Measurements from ENCODE around the gene OLFML2B. TPM values are rescaled to one million over a fixed set of nuclear protein-coding genes. Genes with fewer than 3 reads are reported as not detected.

OLFML2B gene
- total RNA-seq, 2 donors from 2014 or later, result 32.2 to 46.6 TPM

GRCh38 chr1:161981735-161982506 is 41.7 kb downstream of the OLFML2B start:
- Histone ChIP-seq H3K9me3 (no peaks in the 10 kb centered on the region), H3K4me3 (no peak overlapping the region), H3K27me3 (replicated peaks; ENCODE audit: insufficient read depth) (no peaks in the 10 kb centered on the region), H3K36me3 (peaks cover 11% of the 10 kb centered on the region), H3K27ac (no peak overlapping the region), H3K4me1 (ENCODE audit: control insufficient read depth in 1 of 2, low read depth in 2 of 2) (peaks cover 0 to 11% of the 10 kb centered on the region in 2 donors)
- DNase-seq (ENCODE audit: low spot score) (no peak), ATAC-seq (ENCODE audit: insufficient number of reproducible peaks, low FRiP score, low read depth) (no peak)
- TF ChIP-seq CTCF (IDR thresholded peaks at IDR 0.05), result no peak

GRCh38 chr1:161981126-161981525 is 42.5 kb downstream of the OLFML2B start:
- no peaks in the 10 kb centered on the region for H3K9me3 ChIP-seq
- no peaks in the 10 kb centered on the region for H3K27me3 ChIP-seq (replicated peaks; ENCODE audit: insufficient read depth)
- DNase-seq (ENCODE audit: low spot score), result no peak
- H3K4me3 ChIP-seq, result no peak overlapping the region
- ATAC-seq (ENCODE audit: insufficient number of reproducible peaks, low FRiP score, low read depth), result no peak
- peaks cover 0 to 3% of the 10 kb centered on the region in 2 donors for H3K4me1 ChIP-seq (ENCODE audit: control insufficient read depth in 1 of 2, low read depth in 2 of 2)
- no peak for TF ChIP-seq CTCF (IDR thresholded peaks at IDR 0.05)
- H3K27ac ChIP-seq, result peak overlapping the region in 1 of 2 donors; percentile 11
- peaks cover 11% of the 10 kb centered on the region for H3K36me3 ChIP-seq

DNA sequence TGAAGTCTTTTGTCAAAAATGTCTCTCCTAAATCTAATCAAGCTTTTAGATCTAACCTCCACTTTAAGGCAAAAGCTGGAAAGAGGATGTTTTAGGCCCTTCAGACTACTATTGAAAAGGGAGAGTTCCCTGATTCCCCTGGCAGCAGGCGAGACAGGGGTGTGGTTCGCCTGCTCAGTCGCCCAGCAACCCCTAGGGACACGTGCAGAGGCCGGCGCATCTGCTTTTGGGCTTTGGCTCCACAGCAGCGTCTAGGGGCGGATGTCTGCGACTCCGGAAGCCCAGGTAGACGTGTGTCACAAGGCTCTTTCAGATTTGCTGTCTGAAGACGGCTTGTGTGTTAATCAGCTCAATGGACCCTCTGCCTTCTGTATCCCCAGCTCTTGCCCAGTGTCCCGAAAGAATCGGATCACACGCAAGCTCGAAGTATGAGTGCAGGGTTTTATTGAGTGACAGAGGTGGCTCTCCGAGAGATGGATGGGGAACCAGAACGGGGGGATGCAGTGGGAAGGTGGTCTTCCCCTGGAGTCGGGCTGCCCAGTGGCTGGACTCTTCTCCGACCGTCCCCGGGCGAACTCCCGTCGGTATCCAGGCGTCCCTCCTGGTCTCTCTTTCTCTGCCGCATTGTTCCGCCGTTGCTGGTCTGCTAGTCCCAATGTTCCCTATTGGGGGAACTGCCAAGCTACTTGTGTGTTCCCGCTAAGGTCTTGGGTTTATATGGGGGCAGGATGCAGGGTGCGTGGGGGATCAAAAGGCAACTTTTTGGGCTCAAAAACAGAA is 45.5 kb downstream of the OLFML2B start:
- Histone ChIP-seq H3K27ac (no peak overlapping the region), H3K36me3 (no peaks in the 10 kb centered on the region), H3K27me3 (replicated peaks; ENCODE audit: insufficient read depth) (no peaks in the 10 kb centered on the region), H3K4me1 (ENCODE audit: control insufficient read depth in 1 of 2, low read depth in 2 of 2) (peaks cover 9 to 22% of the 10 kb centered on the region in 2 donors), H3K4me3 (no peak overlapping the region), H3K9me3 (no peaks in the 10 kb centered on the region)
- TF ChIP-seq CTCF (IDR thresholded peaks at IDR 0.05), result no peak
- no peak for DNase-seq (ENCODE audit: low spot score)
- no peak for ATAC-seq (ENCODE audit: insufficient number of reproducible peaks, low FRiP score, low read depth)

- no peak for TF ChIP-seq CTCF (IDR thresholded peaks at IDR 0.05)
- Histone ChIP-seq H3K9me3 (no peaks in the 10 kb centered on the region), H3K4me3 (no peak overlapping the region), H3K27ac (peak overlapping the region; percentile 44 to 62), H3K27me3 (replicated peaks; ENCODE audit: insufficient read depth) (no peaks in the 10 kb centered on the region), H3K4me1 (ENCODE audit: control insufficient read depth in 1 of 2, low read depth in 2 of 2) (peaks cover 16 to 52% of the 10 kb centered on the region in 2 donors), H3K36me3 (no peaks in the 10 kb centered on the region)
- ATAC-seq (ENCODE audit: insufficient number of reproducible peaks, low FRiP score, low read depth) (peak; percentile 53), DNase-seq (ENCODE audit: low spot score) (no peak)
Observed at GRCh38 chr1:161973924-161974845, 49.5 kb downstream of the OLFML2B start.
